ENCODE measurements around the gene FSTL4. TPM values are rescaled to one million over a fixed set of nuclear protein-coding genes. Genes with fewer than 3 reads are reported as not detected.

Gene FSTL4
- total RNA-seq, 4 donors from 2014 or later: 0.27 TPM; not detected in 3

GRCh38 chr5:133392448-133392847 is 219.9 kb downstream of the FSTL4 start:
- WGBS, 2 donors (ENCODE audit: low coverage in 1 of 2): 75 to 83% methylated on average over 4 of the region's 4 CpGs
- no peak overlapping the region for H3K27ac ChIP-seq
- no peak for DNase-seq
- no peaks in the 10 kb centered on the region for H3K36me3 ChIP-seq
- in situ Hi-C loops (cut with MboI; ENCODE audit: low pct_ligation_motif_present in 1 of 4, low pct_unique_long_range_greater_than_20kb in 1 of 4, low sequenced_read_pairs in 3 of 4) (no loop called here), intact Hi-C loops (cut with DNase I; ENCODE audit: low total_unique reads) (no loop called here)
- H3K9me3 ChIP-seq: no peaks in the 10 kb centered on the region
- H3K4me1 ChIP-seq: no peaks in the 10 kb centered on the region
- TF ChIP-seq POLR2A (IDR thresholded peaks at IDR 0.05): no peak
- TF ChIP-seq POLR2AphosphoS5 (IDR thresholded peaks at IDR 0.05): no peak
- no peak for TF ChIP-seq CTCF (IDR thresholded peaks at IDR 0.05)
- no peak for TF ChIP-seq EP300 (IDR thresholded peaks at IDR 0.05; ENCODE audit: low read depth)
- H3K4me3 ChIP-seq: no peak overlapping the region
- H3K27me3 ChIP-seq: no peaks in the 10 kb centered on the region

GRCh38 chr5:133391354-133392136 is 220.8 kb downstream of the FSTL4 start:
- WGBS, 2 donors (ENCODE audit: low coverage in 1 of 2): 85 to 90% methylated on average over 3 to 9 of the region's 9 CpGs
- intact Hi-C loops (cut with DNase I; ENCODE audit: low total_unique reads): no loop called here
- no peaks in the 10 kb centered on the region for H3K4me1 ChIP-seq

GRCh38 chr5:133390416-133391353 is 221.7 kb downstream of the FSTL4 start:
- Histone ChIP-seq H3K9me3 (no peaks in the 10 kb centered on the region), H3K4me3 (no peak overlapping the region), H3K36me3 (no peaks in the 10 kb centered on the region), H3K4me1 (no peaks in the 10 kb centered on the region), H3K27ac (no peak overlapping the region), H3K27me3 (no peaks in the 10 kb centered on the region)
- intact Hi-C loops (cut with DNase I; ENCODE audit: low total_unique reads): no loop called here
- in situ Hi-C loops (cut with MboI; ENCODE audit: low pct_ligation_motif_present in 1 of 4, low pct_unique_long_range_greater_than_20kb in 1 of 4, low sequenced_read_pairs in 3 of 4): no loop called here
- DNase-seq: no peak
- TF ChIP-seq POLR2A (IDR thresholded peaks at IDR 0.05): no peak
- 87% methylated on average over 10 of the region's 10 CpGs; no CpG with 5 or more reads in 1 of the 2 donors for WGBS, 2 donors (ENCODE audit: low coverage in 1 of 2)

More at GRCh38 chr5:133391354-133392136, 220.8 kb downstream of the FSTL4 start:
- H3K27ac ChIP-seq: no peak overlapping the region
- TF ChIP-seq POLR2AphosphoS5 (IDR thresholded peaks at IDR 0.05) (no peak), EP300 (IDR thresholded peaks at IDR 0.05; ENCODE audit: low read depth) (no peak), POLR2A (IDR thresholded peaks at IDR 0.05) (no peak), CTCF (IDR thresholded peaks at IDR 0.05) (no peak)
- no peak for DNase-seq
- H3K4me3 ChIP-seq: no peak overlapping the region
- no peaks in the 10 kb centered on the region for H3K27me3 ChIP-seq
- H3K36me3 ChIP-seq: no peaks in the 10 kb centered on the region
- no peaks in the 10 kb centered on the region for H3K9me3 ChIP-seq
- in situ Hi-C loops (cut with MboI; ENCODE audit: low pct_ligation_motif_present in 1 of 4, low pct_unique_long_range_greater_than_20kb in 1 of 4, low sequenced_read_pairs in 3 of 4): no loop called here

- Histone ChIP-seq H3K4me3 (no peak overlapping the region), H3K27ac (no peak overlapping the region), H3K9me3 (no peaks in the 10 kb centered on the region), H3K27me3 (no peaks in the 10 kb centered on the region), H3K4me1 (no peaks in the 10 kb centered on the region), H3K36me3 (no peaks in the 10 kb centered on the region)
- no peak for DNase-seq
- in situ Hi-C loops (cut with MboI; ENCODE audit: low pct_ligation_motif_present in 1 of 4, low pct_unique_long_range_greater_than_20kb in 1 of 4, low sequenced_read_pairs in 3 of 4) (no loop called here), intact Hi-C loops (cut with DNase I; ENCODE audit: low total_unique reads) (no loop called here)
- TF ChIP-seq EP300 (IDR thresholded peaks at IDR 0.05; ENCODE audit: low read depth) (no peak), POLR2A (IDR thresholded peaks at IDR 0.05) (no peak), POLR2AphosphoS5 (IDR thresholded peaks at IDR 0.05) (no peak)
- WGBS, 2 donors (ENCODE audit: low coverage in 1 of 2): 50 to 70% methylated on average over 2 to 4 of the region's 4 CpGs
Observed at GRCh38 chr5:133389066-133389590, 223.2 kb downstream of the FSTL4 start.

GRCh38 chr5:133387621-133388020 is 224.7 kb downstream of the FSTL4 start:
- DNase-seq: no peak
- no peaks in the 10 kb centered on the region for H3K27me3 ChIP-seq
- intact Hi-C loops (cut with DNase I; ENCODE audit: low total_unique reads) (no loop called here), in situ Hi-C loops (cut with MboI; ENCODE audit: low pct_ligation_motif_present in 1 of 4, low pct_unique_long_range_greater_than_20kb in 1 of 4, low sequenced_read_pairs in 3 of 4) (no loop called here)
- WGBS, 2 donors (ENCODE audit: low coverage in 1 of 2): 94 to 100% methylated on average over 3 to 4 of the region's 9 CpGs
- TF ChIP-seq POLR2AphosphoS5 (IDR thresholded peaks at IDR 0.05) (no peak), POLR2A (IDR thresholded peaks at IDR 0.05) (no peak), EP300 (IDR thresholded peaks at IDR 0.05; ENCODE audit: low read depth) (no peak), CTCF (IDR thresholded peaks at IDR 0.05) (no peak)
- no peaks in the 10 kb centered on the region for H3K4me1 ChIP-seq
- no peaks in the 10 kb centered on the region for H3K36me3 ChIP-seq
- H3K4me3 ChIP-seq: no peak overlapping the region
- H3K9me3 ChIP-seq: no peaks in the 10 kb centered on the region
- no peak overlapping the region for H3K27ac ChIP-seq

Measured in transverse colon (tissue), 4 donors.